SU-DHL-6 (cell line): Measurements from ENCODE around the gene TRIM66.
"Not testable (repeated sequence)": the region's sequence is repeated elsewhere in the genome, so short reads cannot be mapped to it uniquely, and the experiment has no call there.

Source experiments
- H2AFZ ChIP-seq: fragments of 200-600 bp; sonication (generic); 2 replicates; pipeline ENCODE4 v1.6.1; 2014; ENCODE audit warnings: low read depth, mild to moderate bottlenecking, moderate library complexity, mixed read lengths, antibody characterized with exemption, low read length; ENCODE audit not compliant: severe bottlenecking
- H3F3A ChIP-seq: fragments of 200-600 bp; shearing (Covaris generic); 2 replicates; pipeline ENCODE4 v1.6.0; 2016; ENCODE audit warnings: antibody characterized with exemption, mild to moderate bottlenecking; ENCODE audit not compliant: insufficient read depth
- H3K27ac ChIP-seq: fragments of 200-600 bp; sonication (generic); 2 replicates; pipeline ENCODE4 v1.5.1; 2016; ENCODE audit warnings: low read depth, mild to moderate bottlenecking, low read length, moderate library complexity, mixed read lengths
- H3K27me3 ChIP-seq: fragments of 200-600 bp; sonication (generic), shearing (Covaris generic); 2 replicates; pipeline ENCODE4 v1.6.0; 2014; ENCODE audit warnings: mild to moderate bottlenecking, low read length
- H3K36me3 ChIP-seq: fragments of 200-600 bp; sonication (generic); 2 replicates; pipeline ENCODE4 v1.6.1; 2014; ENCODE audit warnings: mild to moderate bottlenecking, low read length, mixed read lengths
- H3K4me2 ChIP-seq: fragments of 300-600, 200-600 bp; shearing (Covaris generic), sonication (generic); 2 replicates; pipeline ENCODE4 v1.6.0; 2014; ENCODE audit warnings: low read length, low read depth, mild to moderate bottlenecking; ENCODE audit not compliant: poor library complexity, severe bottlenecking
- H3K4me3 ChIP-seq: fragments of 200-600 bp; sonication (generic); 2 replicates; pipeline ENCODE4 v1.5.1; 2014; ENCODE audit warnings: antibody characterized with exemption, low read length, mild to moderate bottlenecking, mixed read lengths; ENCODE audit not compliant: insufficient read depth, poor library complexity, severe bottlenecking
- H3K79me2 ChIP-seq: fragments of 200-600 bp; sonication (generic); 2 replicates; pipeline ENCODE4 v1.6.1; 2014; ENCODE audit warnings: mild to moderate bottlenecking, low read length, moderate library complexity; ENCODE audit not compliant: insufficient read depth
- H3K9ac ChIP-seq: fragments of 200-600 bp; sonication (generic); 2 replicates; pipeline ENCODE4 v1.7.0; 2014; ENCODE audit warnings: mild to moderate bottlenecking, low read length
- H3K9me2 ChIP-seq: fragments of 200-600 bp; sonication (generic); replicated peaks from 2 replicates; pipeline ENCODE4 v1.6.1; 2014; ENCODE audit warnings: low read length; ENCODE audit not compliant: insufficient read depth
- H3K9me3 ChIP-seq: fragments of 200-600 bp; sonication (generic); 2 replicates; pipeline ENCODE4 v1.6.1; 2014; ENCODE audit warnings: low read length, mixed read lengths; ENCODE audit not compliant: insufficient read depth
- H4K20me1 ChIP-seq: fragments of 200-600 bp; sonication (generic); 2 replicates; pipeline ENCODE4 v1.6.1; 2014; ENCODE audit warnings: low read depth, mild to moderate bottlenecking, antibody characterized with exemption, low read length, moderate library complexity, mixed read lengths
- CTCF ChIP-seq: fragments of 200-600 bp; sonication (generic); IDR thresholded peaks from one replicate; pipeline ENCODE4 v1.5.1; 2017; ENCODE audit warnings: antibody characterized with exemption, mild to moderate bottlenecking, low read length, moderate library complexity; ENCODE audit not compliant: insufficient read depth, poor library complexity, severe bottlenecking
- EZH2phosphoT487 ChIP-seq: fragments of 200-600 bp; sonication (generic), shearing (Covaris generic); conservative IDR thresholded peaks from 2 replicates; pipeline ENCODE4 v1.6.1; 2018; ENCODE audit warnings: mild to moderate bottlenecking, antibody characterized with exemption, low read length, moderate library complexity, mixed read lengths

TRIM66 gene

GRCh38 chr11:8671651-8672062 lies 10.8 kb downstream of the TRIM66 start:
- Histone ChIP-seq H3K9me3 (no peaks in the 10 kb centered on the region), H3F3A (no peaks in the 10 kb centered on the region; the same call in 1 of the 2 replicates), H3K9ac (no peak overlapping the region), H4K20me1 (no peaks in the 10 kb centered on the region; the same call in 1 of the 2 replicates), H3K9me2 (no peaks in the 10 kb centered on the region), H3K27ac (no peak overlapping the region), H3K27me3 (no peaks in the 10 kb centered on the region), H3K79me2 (no peaks in the 10 kb centered on the region), H3K4me2 (no peak overlapping the region), H2AFZ (no peak overlapping the region), H3K36me3 (peaks cover 30% of the 10 kb centered on the region), H3K4me3 (no peak overlapping the region)
- TF ChIP-seq EZH2phosphoT487 (no peak), CTCF (no peak)

GRCh38 chr11:8671193-8671612 lies 11.3 kb downstream of the TRIM66 start:
- H3K4me2 ChIP-seq = no peak overlapping the region

GRCh38 chr11:8670081-8670480 lies 12.4 kb downstream of the TRIM66 start:
- not testable (repeated sequence) for H3K9me3 ChIP-seq, H3K9ac ChIP-seq, H2AFZ ChIP-seq, H3K4me3 ChIP-seq, H3F3A ChIP-seq, H3K27ac ChIP-seq, H3K4me2 ChIP-seq, H4K20me1 ChIP-seq, H3K9me2 ChIP-seq, H3K27me3 ChIP-seq, H3K79me2 ChIP-seq
- H3K36me3 ChIP-seq = peaks cover 30% of the 10 kb centered on the region

More at GRCh38 chr11:8671193-8671612, 11.3 kb downstream of the TRIM66 start:
- Histone ChIP-seq H3K27me3 (no peaks in the 10 kb centered on the region), H3K79me2 (no peaks in the 10 kb centered on the region), H3K27ac (no peak overlapping the region), H3K9ac (no peak overlapping the region), H3K9me3 (no peaks in the 10 kb centered on the region), H2AFZ (no peak overlapping the region), H3F3A (no peaks in the 10 kb centered on the region; the same call in 1 of the 2 replicates), H3K36me3 (peaks cover 30% of the 10 kb centered on the region), H3K9me2 (no peaks in the 10 kb centered on the region), H3K4me3 (no peak overlapping the region), H4K20me1 (no peaks in the 10 kb centered on the region; the same call in 1 of the 2 replicates)
- no peak for TF ChIP-seq EZH2phosphoT487
- no peak for TF ChIP-seq CTCF

- H2AFZ ChIP-seq = no peak overlapping the region
- H3K27ac ChIP-seq = no peak overlapping the region
- no peaks in the 10 kb centered on the region; the same call in 1 of the 2 replicates for H4K20me1 ChIP-seq
- H3K9ac ChIP-seq = no peak overlapping the region
- no peaks in the 10 kb centered on the region; the same call in 1 of the 2 replicates for H3F3A ChIP-seq
- H3K9me2 ChIP-seq = no peaks in the 10 kb centered on the region
- no peaks in the 10 kb centered on the region for H3K79me2 ChIP-seq
- H3K27me3 ChIP-seq = no peaks in the 10 kb centered on the region
- no peak overlapping the region for H3K4me3 ChIP-seq
- H3K36me3 ChIP-seq = peaks cover 6% of the 10 kb centered on the region; the same call in 1 of the 2 replicates
- no peaks in the 10 kb centered on the region for H3K9me3 ChIP-seq
- TF ChIP-seq CTCF = no peak
- TF ChIP-seq EZH2phosphoT487 = no peak
- no peak overlapping the region for H3K4me2 ChIP-seq
These were observed 17.2 kb downstream of the TRIM66 start for GRCh38 chr11:8665222-8665621.
